ENCODE data around the gene ACER2. TPM values are rescaled to one million over a fixed set of nuclear protein-coding genes. Genes with fewer than 3 reads are reported as not detected.

Gene ACER2
- total RNA-seq, 1 experiment from 2014 or later = 2.4 TPM

- DNase-seq (ENCODE audit: low spot score) = no peak
These were observed 47.6 kb downstream of the ACER2 start for GRCh38 chr9:19456426-19456825.

GRCh38 chr9:19456996-19457692 lies 48.3 kb downstream of the ACER2 start:
- DNase-seq (ENCODE audit: low spot score) = peak; percentile 81

- no peak for DNase-seq (ENCODE audit: low spot score)
These were observed 48.8 kb downstream of the ACER2 start for GRCh38 chr9:19457693-19458009.

- no peak for DNase-seq (ENCODE audit: low spot score)
These were observed 51.4 kb downstream of the ACER2 start for GRCh38 chr9:19460243-19460642.

GRCh38 chr9:19461135-19461534 lies 52.3 kb downstream of the ACER2 start:
- DNase-seq (ENCODE audit: low spot score) = no peak

GRCh38 chr9:19464061-19464763 lies 55.4 kb downstream of the ACER2 start:
- DNase-seq (ENCODE audit: low spot score) = no peak

- DNase-seq (ENCODE audit: low spot score) = peak; percentile 43
These were observed 56.2 kb downstream of the ACER2 start for GRCh38 chr9:19464764-19465585.

GRCh38 chr9:19465586-19466279 lies 56.9 kb downstream of the ACER2 start:
- DNase-seq (ENCODE audit: low spot score) = no peak

- no peak for DNase-seq (ENCODE audit: low spot score)
These were observed 57.5 kb downstream of the ACER2 start for GRCh38 chr9:19466280-19466639.

GRCh38 chr9:19469271-19469670 lies 60.5 kb downstream of the ACER2 start:
- DNase-seq (ENCODE audit: low spot score) = no peak

- DNase-seq (ENCODE audit: low spot score) = no peak
These were observed 61.8 kb downstream of the ACER2 start for GRCh38 chr9:19470567-19470966.

- no peak for DNase-seq (ENCODE audit: low spot score)
These were observed 62.3 kb downstream of the ACER2 start for GRCh38 chr9:19470981-19471650.

- peak; percentile 59 for DNase-seq (ENCODE audit: low spot score)
These were observed 63.2 kb downstream of the ACER2 start for GRCh38 chr9:19471737-19472648.

GRCh38 chr9:19473605-19474004 lies 64.8 kb downstream of the ACER2 start:
- DNase-seq (ENCODE audit: low spot score) = no peak

- DNase-seq (ENCODE audit: low spot score) = no peak
These were observed 71.1 kb downstream of the ACER2 start for GRCh38 chr9:19479874-19480273.

- no peak for DNase-seq (ENCODE audit: low spot score)
These were observed 71.5 kb downstream of the ACER2 start for GRCh38 chr9:19480345-19480744.

- DNase-seq (ENCODE audit: low spot score) = no peak
These were observed 72.5 kb downstream of the ACER2 start for GRCh38 chr9:19481121-19481870.

- DNase-seq (ENCODE audit: low spot score) = no peak
These were observed 73.2 kb downstream of the ACER2 start for GRCh38 chr9:19481971-19482404.

GRCh38 chr9:19484699-19485098 lies 75.9 kb downstream of the ACER2 start:
- DNase-seq (ENCODE audit: low spot score) = no peak

- DNase-seq (ENCODE audit: low spot score) = no peak
These were observed 76.4 kb downstream of the ACER2 start for GRCh38 chr9:19485193-19485592.
